ENCODE results near the gene KERA. TPM values are rescaled to one million over a fixed set of nuclear protein-coding genes. Genes with fewer than 3 reads are reported as not detected.

The KERA gene
- total RNA-seq, 2 experiments from 2014 or later, result not detected

DNA sequence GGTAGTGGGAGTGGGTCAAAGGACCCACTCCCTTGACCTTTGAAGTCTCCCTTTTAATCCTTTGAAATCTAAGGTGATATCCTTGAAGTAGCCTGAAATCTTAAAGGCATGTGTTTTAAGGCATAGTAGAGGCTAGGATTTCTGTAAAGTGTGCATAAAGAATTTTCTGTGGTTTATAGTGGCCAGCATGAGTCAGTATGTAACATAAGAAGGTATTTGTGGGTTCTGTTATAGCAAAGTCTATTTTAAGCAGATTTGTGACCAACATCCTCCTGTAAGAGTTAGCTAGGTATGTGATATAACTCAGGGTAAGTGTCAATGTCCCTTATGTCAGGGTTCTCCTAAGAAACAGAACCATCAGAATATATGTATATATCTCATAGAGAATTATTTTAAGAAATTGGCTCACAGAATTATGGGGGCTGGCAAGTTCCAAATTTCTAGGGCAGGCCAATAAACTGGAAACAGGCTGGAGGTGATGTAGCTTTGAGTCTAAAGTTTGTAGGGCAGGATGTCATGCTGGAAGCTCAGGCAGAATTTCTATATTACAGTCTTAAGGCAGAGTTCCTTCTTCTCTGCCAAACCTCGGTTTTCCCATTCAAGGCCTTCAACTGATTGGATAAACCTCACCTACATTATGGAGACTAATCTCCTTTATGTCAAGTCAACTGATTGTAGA lies 34.4 kb downstream of the KERA start:
- Histone ChIP-seq H3K27ac (ENCODE audit: low read depth, low read length, poor library complexity, severe bottlenecking) (no peak overlapping the region), H3K4me2 (ENCODE audit: low read length) (no peak overlapping the region), H3K4me1 (ENCODE audit: insufficient read depth, low read length, poor library complexity, severe bottlenecking) (no peaks in the 10 kb centered on the region), H3K9me2 (ENCODE audit: insufficient read depth, low read length) (no peaks in the 10 kb centered on the region), H3K79me2 (ENCODE audit: insufficient read depth, low read depth, low read length) (no peaks in the 10 kb centered on the region), H3K4me3 (ENCODE audit: low read depth, low read length, poor library complexity, severe bottlenecking) (no peak overlapping the region), H3K9me3 (ENCODE audit: low read length) (no peaks in the 10 kb centered on the region), H2AFZ (ENCODE audit: low read length) (no peak overlapping the region), H4K20me1 (ENCODE audit: insufficient read depth, low read length) (no peaks in the 10 kb centered on the region), H3K36me3 (ENCODE audit: insufficient read depth, low read length) (no peaks in the 10 kb centered on the region)
- CTCF ChIA-PET (ENCODE audit: unreplicated experiment), result no interaction called here
- intact Hi-C loops (cut with micrococcal nuclease; ENCODE audit: unreplicated experiment), result no loop called here
- TF ChIP-seq, protein P1, sequence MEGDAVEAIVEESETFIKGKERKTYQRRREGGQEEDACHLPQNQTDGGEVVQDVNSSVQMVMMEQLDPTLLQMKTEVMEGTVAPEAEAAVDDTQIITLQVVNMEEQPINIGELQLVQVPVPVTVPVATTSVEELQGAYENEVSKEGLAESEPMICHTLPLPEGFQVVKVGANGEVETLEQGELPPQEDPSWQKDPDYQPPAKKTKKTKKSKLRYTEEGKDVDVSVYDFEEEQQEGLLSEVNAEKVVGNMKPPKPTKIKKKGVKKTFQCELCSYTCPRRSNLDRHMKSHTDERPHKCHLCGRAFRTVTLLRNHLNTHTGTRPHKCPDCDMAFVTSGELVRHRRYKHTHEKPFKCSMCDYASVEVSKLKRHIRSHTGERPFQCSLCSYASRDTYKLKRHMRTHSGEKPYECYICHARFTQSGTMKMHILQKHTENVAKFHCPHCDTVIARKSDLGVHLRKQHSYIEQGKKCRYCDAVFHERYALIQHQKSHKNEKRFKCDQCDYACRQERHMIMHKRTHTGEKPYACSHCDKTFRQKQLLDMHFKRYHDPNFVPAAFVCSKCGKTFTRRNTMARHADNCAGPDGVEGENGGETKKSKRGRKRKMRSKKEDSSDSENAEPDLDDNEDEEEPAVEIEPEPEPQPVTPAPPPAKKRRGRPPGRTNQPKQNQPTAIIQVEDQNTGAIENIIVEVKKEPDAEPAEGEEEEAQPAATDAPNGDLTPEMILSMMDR (conservative IDR thresholded peaks at IDR 0.05; ENCODE audit: low read length), result no peak
- no peak for TF ChIP-seq EZH2phosphoT487 (IDR thresholded peaks at IDR 0.05; ENCODE audit: borderline replicate concordance, low read depth, low read length)
- POLR2A ChIA-PET, result interaction anchor here (0.6 to 1.4 kb wide), 2 partner anchors 12 to 33 kb away, joined by 3 read pairs; no protein-coding TSS in a partner anchor
- no TSS peak for BruUV-seq (replicated peaks)
- DNase-seq (ENCODE audit: low spot score), result no peak

DNA sequence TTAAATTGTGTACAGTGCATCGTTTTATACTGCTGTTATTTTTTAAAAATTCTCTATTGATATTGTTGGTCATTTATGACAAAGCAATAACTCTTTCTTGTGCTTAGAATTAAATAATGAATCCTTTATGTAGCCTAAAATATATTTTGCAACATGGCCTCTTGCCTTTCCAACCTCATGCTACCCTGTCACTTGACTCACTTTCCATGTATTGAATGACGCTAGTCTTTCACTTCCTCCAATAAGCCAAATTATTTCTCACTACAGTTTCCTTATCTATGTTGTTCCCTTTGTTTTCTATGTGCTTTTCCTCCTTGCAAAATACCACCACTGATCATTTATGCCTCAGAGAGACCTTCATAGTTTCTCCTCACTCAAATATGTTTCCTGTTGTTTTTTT lies 36.7 kb downstream of the KERA start:
- no peak overlapping the region for H3K4me2 ChIP-seq (ENCODE audit: low read length)
- BruUV-seq (replicated peaks), result no TSS peak
- DNase-seq (ENCODE audit: low spot score), result no peak
- TF ChIP-seq EZH2phosphoT487 (IDR thresholded peaks at IDR 0.05; ENCODE audit: borderline replicate concordance, low read depth, low read length), result no peak
- TF ChIP-seq, protein P1 (conservative IDR thresholded peaks at IDR 0.05; ENCODE audit: low read length), result no peak
- H3K4me1 ChIP-seq (ENCODE audit: insufficient read depth, low read length, poor library complexity, severe bottlenecking), result no peaks in the 10 kb centered on the region
- H3K27ac ChIP-seq (ENCODE audit: low read depth, low read length, poor library complexity, severe bottlenecking), result no peak overlapping the region
- no peaks in the 10 kb centered on the region for H3K36me3 ChIP-seq (ENCODE audit: insufficient read depth, low read length)
- H3K9me2 ChIP-seq (ENCODE audit: insufficient read depth, low read length), result no peaks in the 10 kb centered on the region
- H3K4me3 ChIP-seq (ENCODE audit: low read depth, low read length, poor library complexity, severe bottlenecking), result no peak overlapping the region
- H2AFZ ChIP-seq (ENCODE audit: low read length), result no peak overlapping the region
- CTCF ChIA-PET (ENCODE audit: unreplicated experiment), result no interaction called here
- no peaks in the 10 kb centered on the region for H4K20me1 ChIP-seq (ENCODE audit: insufficient read depth, low read length)
- H3K79me2 ChIP-seq (ENCODE audit: insufficient read depth, low read depth, low read length), result no peaks in the 10 kb centered on the region
- intact Hi-C loops (cut with micrococcal nuclease; ENCODE audit: unreplicated experiment), result no loop called here
- H3K9me3 ChIP-seq (ENCODE audit: low read length), result no peaks in the 10 kb centered on the region
- POLR2A ChIA-PET, result no interaction called here

DNA sequence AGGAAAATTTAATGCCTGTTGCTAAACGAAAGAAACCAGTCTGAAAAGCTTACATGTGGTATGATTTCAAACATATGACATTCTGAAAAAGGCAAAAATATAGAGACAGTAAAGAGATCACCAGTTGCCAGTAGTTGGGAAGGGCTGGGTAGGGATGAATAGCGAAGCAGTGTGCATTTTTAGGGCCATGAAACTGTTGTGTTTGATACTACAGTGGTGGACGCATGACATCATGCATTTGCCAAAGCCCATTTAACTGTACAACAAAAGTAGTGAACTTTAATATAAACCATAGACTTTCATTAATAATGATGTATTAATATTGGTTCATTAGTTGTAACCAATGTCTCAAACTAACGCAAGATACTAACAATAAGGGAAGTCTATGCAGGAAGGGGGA lies 38.4 kb downstream of the KERA start:
- intact Hi-C loops (cut with micrococcal nuclease; ENCODE audit: unreplicated experiment), result no loop called here
- H2AFZ ChIP-seq (ENCODE audit: low read length), result no peak overlapping the region
- TF ChIP-seq EZH2phosphoT487 (IDR thresholded peaks at IDR 0.05; ENCODE audit: borderline replicate concordance, low read depth, low read length), result no peak
- TF ChIP-seq, protein P1 (conservative IDR thresholded peaks at IDR 0.05; ENCODE audit: low read length), result no peak
- ChIA-PET CTCF (ENCODE audit: unreplicated experiment) (no interaction called here), POLR2A (interaction anchor here (1.1 kb wide), 1 partner anchor 10 kb away, joined by 3 read pairs; no protein-coding TSS in a partner anchor)
- no peak overlapping the region for H3K4me2 ChIP-seq (ENCODE audit: low read length)
- no peaks in the 10 kb centered on the region for H3K36me3 ChIP-seq (ENCODE audit: insufficient read depth, low read length)
- H3K27ac ChIP-seq (ENCODE audit: low read depth, low read length, poor library complexity, severe bottlenecking), result no peak overlapping the region
- no peaks in the 10 kb centered on the region for H3K9me2 ChIP-seq (ENCODE audit: insufficient read depth, low read length)
- no peaks in the 10 kb centered on the region for H3K79me2 ChIP-seq (ENCODE audit: insufficient read depth, low read depth, low read length)
- no TSS peak for BruUV-seq (replicated peaks)
- H3K4me1 ChIP-seq (ENCODE audit: insufficient read depth, low read length, poor library complexity, severe bottlenecking), result no peaks in the 10 kb centered on the region
- H4K20me1 ChIP-seq (ENCODE audit: insufficient read depth, low read length), result no peaks in the 10 kb centered on the region
- no peak overlapping the region for H3K4me3 ChIP-seq (ENCODE audit: low read depth, low read length, poor library complexity, severe bottlenecking)
- no peak for DNase-seq (ENCODE audit: low spot score)
- no peaks in the 10 kb centered on the region for H3K9me3 ChIP-seq (ENCODE audit: low read length)
